Loucy (cell line): Measurements from ENCODE around the gene RBP3.

Source experiments
- H2AFZ ChIP-seq: fragments of 200-600 bp; sonication (generic); 2 replicates; pipeline ENCODE4 v1.6.0; 2016; ENCODE audit warnings: antibody characterized with exemption, mild to moderate bottlenecking, low read length, moderate library complexity
- H3F3A ChIP-seq: fragments of 200-600 bp; 2 replicates; pipeline ENCODE4 v1.6.0; 2016; ENCODE audit warnings: antibody characterized with exemption, low read depth, mild to moderate bottlenecking
- H3K27me3 ChIP-seq: fragments of 200-600 bp; sonication (generic); 2 replicates; pipeline ENCODE4 v1.6.1; 2014; ENCODE audit warnings: low read length, mild to moderate bottlenecking; ENCODE audit not compliant: insufficient read depth, poor library complexity, severe bottlenecking
- H3K36me3 ChIP-seq: fragments of 200-600 bp; sonication (generic); 2 replicates; pipeline ENCODE4 v1.6.1; 2016; ENCODE audit warnings: low read length; ENCODE audit not compliant: insufficient read depth
- H3K4me1 ChIP-seq: fragments of 200-600 bp; sonication (generic); 2 replicates; pipeline ENCODE4 v1.5.1; 2014; ENCODE audit warnings: low read length, mild to moderate bottlenecking; ENCODE audit not compliant: insufficient read depth, poor library complexity, severe bottlenecking
- H3K4me2 ChIP-seq: fragments of 200-600 bp; sonication (generic); 2 replicates; pipeline ENCODE4 v1.6.0; 2014; ENCODE audit warnings: antibody characterized with exemption, low read length, low read depth, mild to moderate bottlenecking; ENCODE audit not compliant: poor library complexity, severe bottlenecking
- H3K4me3 ChIP-seq: fragments of 200-600 bp; sonication (generic); 2 replicates; pipeline ENCODE4 v1.5.1; 2014; ENCODE audit warnings: low read length, mild to moderate bottlenecking, mixed read lengths; ENCODE audit not compliant: poor library complexity, severe bottlenecking
- H3K79me2 ChIP-seq: fragments of 200-600 bp; sonication (generic); 2 replicates; pipeline ENCODE4 v1.6.1; 2014; ENCODE audit warnings: low read length; ENCODE audit not compliant: insufficient read depth
- H3K9ac ChIP-seq: fragments of 200-600 bp; sonication (generic); 2 replicates; pipeline ENCODE4 v1.6.0; 2014; ENCODE audit warnings: mild to moderate bottlenecking, low read depth, low read length, moderate library complexity; ENCODE audit not compliant: poor library complexity, severe bottlenecking
- H3K9me2 ChIP-seq: fragments of 200-600 bp; sonication (generic); replicated peaks from 2 replicates; pipeline ENCODE4 v1.6.1; 2016; ENCODE audit warnings: low read depth, low read length, mixed read lengths
- H3K9me3 ChIP-seq: fragments of 200-600 bp; sonication (generic); 2 replicates; pipeline ENCODE4 v1.6.1; 2014; ENCODE audit warnings: mild to moderate bottlenecking, antibody characterized with exemption, low read length, low read depth; ENCODE audit not compliant: insufficient read depth
- H4K20me1 ChIP-seq: fragments of 200-600 bp; sonication (generic); 2 replicates; pipeline ENCODE4 v1.6.0; 2014; ENCODE audit warnings: antibody characterized with exemption, low read length, mild to moderate bottlenecking; ENCODE audit not compliant: insufficient read depth, poor library complexity, severe bottlenecking
- CTCF ChIP-seq: fragments of 200-600 bp; sonication (generic); conservative IDR thresholded peaks from 2 replicates; pipeline ENCODE4 v1.5.1; 2014; ENCODE audit warnings: mild to moderate bottlenecking, antibody characterized with exemption, low read length
- EZH2phosphoT487 ChIP-seq: fragments of 200-600 bp; IDR thresholded peaks from 2 replicates; pipeline ENCODE4 v1.6.1; 2018; ENCODE audit warnings: antibody characterized with exemption, mild to moderate bottlenecking, moderate library complexity, borderline replicate concordance

Gene RBP3

GRCh38 chr10:47388879-47389278, 40.7 kb downstream of the RBP3 start:
- TF ChIP-seq CTCF (no peak), EZH2phosphoT487 (no peak)

DNA sequence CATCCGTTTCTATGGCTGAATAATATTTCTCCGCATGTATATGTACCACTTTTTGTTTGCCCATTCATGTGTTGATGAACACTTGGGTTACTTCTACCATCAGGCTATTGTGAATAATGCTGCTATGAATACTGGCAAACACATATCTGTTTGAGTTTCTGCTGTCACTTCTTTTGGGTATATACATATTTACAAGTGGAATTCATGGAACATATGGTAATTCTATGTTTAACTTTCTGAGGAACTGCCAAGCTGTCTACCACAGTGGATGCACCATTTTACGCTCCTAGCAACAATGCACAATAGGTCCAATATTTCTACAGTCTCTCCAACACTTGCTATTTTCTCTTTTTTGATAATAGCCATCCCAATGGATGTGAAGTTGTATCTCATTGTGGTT, 41.5 kb downstream of the RBP3 start:
- Histone ChIP-seq H3K4me3 (no peak overlapping the region), H3K9me2 (no peaks in the 10 kb centered on the region), H3K4me2 (no peak overlapping the region), H3K4me1 (peaks cover 3% of the 10 kb centered on the region), H3K9ac (no peak overlapping the region), H3K36me3 (no peaks in the 10 kb centered on the region), H3K79me2 (no peaks in the 10 kb centered on the region), H3F3A (no peaks in the 10 kb centered on the region), H4K20me1 (no peaks in the 10 kb centered on the region), H3K9me3 (no peaks in the 10 kb centered on the region), H2AFZ (no peak overlapping the region), H3K27me3 (peaks cover 33% of the 10 kb centered on the region)
- no peak for TF ChIP-seq EZH2phosphoT487
- no peak for TF ChIP-seq CTCF

More at GRCh38 chr10:47388879-47389278, 40.7 kb downstream of the RBP3 start:
- no peaks in the 10 kb centered on the region for H3K9me3 ChIP-seq
- H3K36me3 ChIP-seq: no peaks in the 10 kb centered on the region
- no peak overlapping the region for H3K9ac ChIP-seq
- peaks cover 26% of the 10 kb centered on the region for H3K27me3 ChIP-seq
- no peaks in the 10 kb centered on the region for H4K20me1 ChIP-seq
- H3F3A ChIP-seq: no peaks in the 10 kb centered on the region
- no peak overlapping the region for H3K4me3 ChIP-seq
- no peak overlapping the region for H3K4me2 ChIP-seq
- no peaks in the 10 kb centered on the region for H3K9me2 ChIP-seq
- no peak overlapping the region for H2AFZ ChIP-seq
- no peaks in the 10 kb centered on the region for H3K79me2 ChIP-seq
- H3K4me1 ChIP-seq: peaks cover 6% of the 10 kb centered on the region

GRCh38 chr10:47396311-47396717, 48.2 kb downstream of the RBP3 start:
- Histone ChIP-seq H3K9me2 (no peaks in the 10 kb centered on the region), H3F3A (no peaks in the 10 kb centered on the region), H2AFZ (no peak overlapping the region), H3K27me3 (peaks cover 31% of the 10 kb centered on the region), H3K36me3 (no peaks in the 10 kb centered on the region), H4K20me1 (no peaks in the 10 kb centered on the region), H3K4me1 (no peaks in the 10 kb centered on the region), H3K4me3 (no peak overlapping the region), H3K79me2 (no peaks in the 10 kb centered on the region), H3K9ac (no peak overlapping the region), H3K9me3 (no peaks in the 10 kb centered on the region), H3K4me2 (no peak overlapping the region)
- no peak for TF ChIP-seq EZH2phosphoT487
- no peak for TF ChIP-seq CTCF
